Measurements from ENCODE around the gene PPP1R9A. TPM values are rescaled to one million over a fixed set of nuclear protein-coding genes. Genes with fewer than 3 reads are reported as not detected.

PPP1R9A gene
- polyA plus RNA-seq, 3 donors = not detected

DNA sequence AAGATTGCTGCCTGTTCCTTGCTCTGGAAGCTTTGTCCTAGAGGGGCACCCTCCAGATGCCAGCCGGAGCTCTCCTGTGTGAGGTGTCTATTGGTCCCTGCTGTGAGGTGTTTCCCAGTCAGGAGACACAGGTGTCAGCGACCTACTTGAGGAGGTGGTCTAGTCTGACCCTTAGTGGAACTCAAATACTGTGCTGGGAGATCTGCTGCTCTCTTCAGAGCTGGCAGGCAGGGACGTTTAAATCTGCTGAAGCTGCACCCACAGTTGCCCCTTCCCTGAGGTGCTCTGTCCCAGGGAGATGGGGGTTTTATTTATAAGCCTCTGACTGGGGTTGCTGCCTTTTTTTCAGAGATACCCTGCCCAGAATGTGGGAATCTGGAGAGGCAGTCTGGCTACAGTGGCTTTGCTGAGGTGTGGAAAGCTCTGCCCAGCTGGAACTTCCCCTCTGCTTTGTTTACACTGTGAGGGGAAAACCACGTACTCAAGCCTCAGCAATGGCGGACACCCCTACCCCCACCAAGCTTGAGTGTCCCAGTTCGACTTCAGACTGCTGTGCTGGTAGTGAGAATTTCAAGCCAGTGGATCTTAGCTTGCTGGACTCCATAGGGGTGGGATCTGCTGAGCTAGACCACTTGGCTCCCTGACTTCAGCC lies 119.2 kb downstream of the PPP1R9A start:
- no peaks in the 10 kb centered on the region for H3K36me3 Mint-ChIP-seq
- no peaks in the 10 kb centered on the region for H4K20me1 ChIP-seq (ENCODE audit: insufficient read depth, low read length)
- H3K9me3 Mint-ChIP-seq = peaks cover 12 to 45% (median 16%) of the 10 kb centered on the region in 7 donors
- intact Hi-C loops (cut with micrococcal nuclease) = no loop called here
- no peaks in the 10 kb centered on the region for H3K4me1 Mint-ChIP-seq
- H3K27ac Mint-ChIP-seq = no peak overlapping the region
- no peak overlapping the region for H2AFZ ChIP-seq (ENCODE audit: insufficient read depth, low read depth, low read length, poor library complexity, severe bottlenecking)
- H3K4me2 ChIP-seq (replicated peaks; ENCODE audit: extremely low read depth, low read length, poor library complexity, severe bottlenecking) = no peak overlapping the region
- no peak overlapping the region for H3K9ac ChIP-seq (ENCODE audit: insufficient read depth, low read length, poor library complexity, severe bottlenecking)
- H3K4me3 ChIP-seq (replicated peaks in 1 of 3; ENCODE audit: low read depth in 2 of 3, low read length in 3 of 3) = no peak overlapping the region
- no peaks in the 10 kb centered on the region for H3K27me3 ChIP-seq (ENCODE audit: control insufficient read depth in 2 of 2, insufficient read depth in 2 of 2, low read length in 2 of 2)
- H3K27ac ChIP-seq (ENCODE audit: low read depth in 1 of 2, low read length in 2 of 2) = no peak overlapping the region
- no peaks in the 10 kb centered on the region for H3K4me1 ChIP-seq (ENCODE audit: control insufficient read depth in 1 of 2, insufficient read depth in 2 of 2, low read length in 2 of 2)
- DNase-seq = no peak
- no peak overlapping the region for H3K4me3 Mint-ChIP-seq
- no peaks in the 10 kb centered on the region for H3K27me3 Mint-ChIP-seq (ENCODE audit: low read depth in 3 of 3)
- peaks cover 3 to 18% of the 10 kb centered on the region in 2 donors for H3K9me3 ChIP-seq (replicated peaks in 1 of 2; ENCODE audit: control insufficient read depth in 1 of 2, insufficient read depth in 1 of 2, low read length in 2 of 2)
- 81% methylated on average over 3 of the region's 6 CpGs for whole genome bisulfite sequencing (ENCODE audit: insufficient coverage)
- TF ChIP-seq CTCF (IDR thresholded peaks at IDR 0.05) = no peak
- H3K36me3 ChIP-seq (replicated peaks in 1 of 2; ENCODE audit: control insufficient read depth in 1 of 2, insufficient read depth in 2 of 2, low read length in 2 of 2) = no peaks in the 10 kb centered on the region
- H3K79me2 ChIP-seq (ENCODE audit: insufficient read depth, low read length) = no peaks in the 10 kb centered on the region

GRCh38 chr7:95027234-95027872 lies 120.0 kb downstream of the PPP1R9A start:
- no peak overlapping the region for H3K4me3 Mint-ChIP-seq
- Histone ChIP-seq H3K27ac (ENCODE audit: low read depth in 1 of 2, low read length in 2 of 2) (no peak overlapping the region), H3K36me3 (replicated peaks in 1 of 2; ENCODE audit: control insufficient read depth in 1 of 2, insufficient read depth in 2 of 2, low read length in 2 of 2) (no peaks in the 10 kb centered on the region), H3K4me2 (replicated peaks; ENCODE audit: extremely low read depth, low read length, poor library complexity, severe bottlenecking) (no peak overlapping the region), H3K4me1 (ENCODE audit: control insufficient read depth in 1 of 2, insufficient read depth in 2 of 2, low read length in 2 of 2) (no peaks in the 10 kb centered on the region), H3K79me2 (ENCODE audit: insufficient read depth, low read length) (no peaks in the 10 kb centered on the region), H4K20me1 (ENCODE audit: insufficient read depth, low read length) (no peaks in the 10 kb centered on the region), H2AFZ (ENCODE audit: insufficient read depth, low read depth, low read length, poor library complexity, severe bottlenecking) (no peak overlapping the region), H3K9me3 (replicated peaks in 1 of 2; ENCODE audit: control insufficient read depth in 1 of 2, insufficient read depth in 1 of 2, low read length in 2 of 2) (peaks cover 3 to 18% of the 10 kb centered on the region in 2 donors), H3K4me3 (replicated peaks in 1 of 3; ENCODE audit: low read depth in 2 of 3, low read length in 3 of 3) (no peak overlapping the region), H3K27me3 (ENCODE audit: control insufficient read depth in 2 of 2, insufficient read depth in 2 of 2, low read length in 2 of 2) (no peaks in the 10 kb centered on the region), H3K9ac (ENCODE audit: insufficient read depth, low read length, poor library complexity, severe bottlenecking) (no peak overlapping the region)
- peaks cover 10 to 39% (median 16%) of the 10 kb centered on the region in 7 donors for H3K9me3 Mint-ChIP-seq
- 86% methylated on average over 3 of the region's 11 CpGs for WGBS (ENCODE audit: insufficient coverage)
- no peak for DNase-seq
- TF ChIP-seq CTCF (IDR thresholded peaks at IDR 0.05) = no peak
- intact Hi-C loops (cut with micrococcal nuclease) = no loop called here
- no peaks in the 10 kb centered on the region for H3K36me3 Mint-ChIP-seq
- no peak overlapping the region for H3K27ac Mint-ChIP-seq
- H3K27me3 Mint-ChIP-seq (ENCODE audit: low read depth in 3 of 3) = no peaks in the 10 kb centered on the region
- H3K4me1 Mint-ChIP-seq = no peaks in the 10 kb centered on the region
